ENCODE data around the gene AUTS2.

Gene AUTS2

GRCh38 chr7:69681181-69681580 lies 82.9 kb downstream of the AUTS2 start:
- TF ChIP-seq, protein P1, sequence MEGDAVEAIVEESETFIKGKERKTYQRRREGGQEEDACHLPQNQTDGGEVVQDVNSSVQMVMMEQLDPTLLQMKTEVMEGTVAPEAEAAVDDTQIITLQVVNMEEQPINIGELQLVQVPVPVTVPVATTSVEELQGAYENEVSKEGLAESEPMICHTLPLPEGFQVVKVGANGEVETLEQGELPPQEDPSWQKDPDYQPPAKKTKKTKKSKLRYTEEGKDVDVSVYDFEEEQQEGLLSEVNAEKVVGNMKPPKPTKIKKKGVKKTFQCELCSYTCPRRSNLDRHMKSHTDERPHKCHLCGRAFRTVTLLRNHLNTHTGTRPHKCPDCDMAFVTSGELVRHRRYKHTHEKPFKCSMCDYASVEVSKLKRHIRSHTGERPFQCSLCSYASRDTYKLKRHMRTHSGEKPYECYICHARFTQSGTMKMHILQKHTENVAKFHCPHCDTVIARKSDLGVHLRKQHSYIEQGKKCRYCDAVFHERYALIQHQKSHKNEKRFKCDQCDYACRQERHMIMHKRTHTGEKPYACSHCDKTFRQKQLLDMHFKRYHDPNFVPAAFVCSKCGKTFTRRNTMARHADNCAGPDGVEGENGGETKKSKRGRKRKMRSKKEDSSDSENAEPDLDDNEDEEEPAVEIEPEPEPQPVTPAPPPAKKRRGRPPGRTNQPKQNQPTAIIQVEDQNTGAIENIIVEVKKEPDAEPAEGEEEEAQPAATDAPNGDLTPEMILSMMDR (IDR thresholded peaks at IDR 0.05; ENCODE audit: low read depth, low read length, missing control alignments): no peak
- DNase-seq (ENCODE audit: low read depth): no peak

GRCh38 chr7:69682518-69682917 lies 84.2 kb downstream of the AUTS2 start:
- no peak for DNase-seq (ENCODE audit: low read depth)
- TF ChIP-seq, protein P1 (IDR thresholded peaks at IDR 0.05; ENCODE audit: low read depth, low read length, missing control alignments): no peak
- H3K4me3 ChIP-seq (ENCODE audit: low read depth, low read length): no peak overlapping the region

More at GRCh38 chr7:69681181-69681580, 82.9 kb downstream of the AUTS2 start:
- no peak overlapping the region for H3K4me3 ChIP-seq (ENCODE audit: low read depth, low read length)

- peak; percentile 59 for DNase-seq (ENCODE audit: low read depth)
- no peak overlapping the region for H3K4me3 ChIP-seq (ENCODE audit: low read depth, low read length)
- TF ChIP-seq, protein P1 (IDR thresholded peaks at IDR 0.05; ENCODE audit: low read depth, low read length, missing control alignments): no peak
Observed at GRCh38 chr7:69683002-69683401, 84.7 kb downstream of the AUTS2 start.

DNA sequence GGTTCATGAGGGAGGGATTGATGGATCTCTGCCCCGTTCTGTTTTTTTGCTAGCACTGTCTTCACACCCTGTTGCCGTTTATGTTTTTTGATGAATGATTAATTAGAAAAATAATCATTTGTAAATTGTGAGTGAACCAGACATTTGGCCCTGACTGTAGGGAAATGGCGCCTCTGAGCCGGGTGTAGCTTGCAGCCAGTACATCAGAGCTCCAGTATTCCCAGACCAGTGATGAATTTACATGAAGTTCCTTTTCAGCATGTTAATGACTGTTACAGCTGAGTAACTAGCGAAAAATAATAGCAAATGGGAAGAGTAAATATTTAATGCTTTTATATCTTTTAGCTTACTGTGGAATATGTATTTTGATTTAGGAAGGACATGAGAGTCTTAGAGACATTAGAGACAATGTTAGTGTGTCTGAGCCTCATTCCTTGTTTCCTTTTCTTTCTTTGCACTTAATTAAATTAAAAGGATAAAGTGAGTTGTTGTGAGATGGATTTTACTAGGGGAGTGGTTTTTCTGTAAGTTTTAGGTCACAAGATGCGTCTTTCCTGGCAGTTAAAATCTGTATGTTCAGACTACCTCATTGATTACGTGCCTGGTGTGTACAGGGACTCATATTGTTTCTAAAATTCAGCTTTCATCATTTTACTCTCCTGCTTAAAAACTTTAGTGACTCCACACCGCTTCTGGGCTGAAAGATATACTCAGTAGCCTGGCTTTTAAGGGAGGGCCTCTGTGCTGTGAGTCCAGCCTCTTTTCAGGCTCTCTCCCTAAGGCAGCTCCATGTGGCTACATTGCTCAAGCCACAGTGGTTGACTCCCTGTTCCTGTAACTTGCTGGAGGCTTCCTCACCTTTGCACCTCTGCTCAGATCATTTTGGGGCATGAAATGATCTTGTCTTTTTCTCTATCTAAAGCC lies 86.4 kb downstream of the AUTS2 start:
- no peak overlapping the region for H3K4me3 ChIP-seq (ENCODE audit: low read depth, low read length)

GRCh38 chr7:69685293-69685631 lies 87.0 kb downstream of the AUTS2 start:
- no peak overlapping the region for H3K4me3 ChIP-seq (ENCODE audit: low read depth, low read length)
- TF ChIP-seq, protein P1 (IDR thresholded peaks at IDR 0.05; ENCODE audit: low read depth, low read length, missing control alignments): no peak
- DNase-seq (ENCODE audit: low read depth): no peak

More for the DNA sequence above, 86.4 kb downstream of the AUTS2 start:
- TF ChIP-seq, protein P1 (IDR thresholded peaks at IDR 0.05; ENCODE audit: low read depth, low read length, missing control alignments): no peak
- DNase-seq (ENCODE audit: low read depth): no peak

DNA sequence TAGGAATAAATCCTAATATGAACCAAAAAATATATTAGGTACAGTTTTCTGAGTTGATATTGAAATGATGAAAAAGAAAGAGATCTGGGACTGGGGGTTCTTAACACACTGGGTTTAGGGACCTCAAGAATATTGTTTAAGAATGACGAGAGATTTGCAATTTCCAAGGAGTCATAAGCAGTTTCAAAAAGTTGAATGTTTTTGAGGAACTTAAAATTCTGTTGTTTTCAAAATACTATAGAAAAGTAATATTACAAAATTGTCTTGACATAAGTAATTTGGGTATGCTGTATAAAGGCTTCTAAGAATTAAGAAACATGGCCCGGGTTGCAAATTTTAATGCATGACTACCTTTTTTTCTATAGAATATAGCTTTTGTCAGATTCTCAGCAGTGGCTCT lies 88.1 kb downstream of the AUTS2 start:
- TF ChIP-seq, protein P1 (IDR thresholded peaks at IDR 0.05; ENCODE audit: low read depth, low read length, missing control alignments): no peak
- no peak for DNase-seq (ENCODE audit: low read depth)

More for the DNA sequence above, 88.1 kb downstream of the AUTS2 start:
- H3K4me3 ChIP-seq (ENCODE audit: low read depth, low read length): no peak overlapping the region

All from GM12864 (cell line).